ENCODE results near the gene MRPL54.

GRCh38 chr19:3790941-3791340 is 28.5 kb downstream of the MRPL54 start:
- TF ChIP-seq CTCF (conservative IDR thresholded peaks at IDR 0.05 in 1 of 2, IDR thresholded peaks at IDR 0.05 in 1 of 2; ENCODE audit: extremely low read depth in 1 of 2, insufficient read depth in 1 of 2, low read depth in 1 of 2, low read length in 2 of 2) (no peak), EZH2 (IDR thresholded peaks at IDR 0.05; ENCODE audit: borderline replicate concordance, low read length) (no peak)

All from mammary epithelial cell (primary cell).